ENCODE measurements around the gene CACNA1D.

CACNA1D gene

GRCh38 chr3:53694046-53694445, 199.6 kb downstream of the CACNA1D start:
- DNase-seq, result no peak

GRCh38 chr3:53694666-53695323, 200.4 kb downstream of the CACNA1D start:
- DNase-seq, result no peak

- DNase-seq, result no peak
Observed at GRCh38 chr3:53695324-53695690, 200.9 kb downstream of the CACNA1D start.

- peak; percentile 10 for DNase-seq
Observed at GRCh38 chr3:53696401-53697172, 202.2 kb downstream of the CACNA1D start.

GRCh38 chr3:53700441-53700840, 206.0 kb downstream of the CACNA1D start:
- DNase-seq, result no peak

GRCh38 chr3:53702776-53703530, 208.5 kb downstream of the CACNA1D start:
- DNase-seq, result no peak

GRCh38 chr3:53703630-53704362, 209.4 kb downstream of the CACNA1D start:
- no peak for DNase-seq

GRCh38 chr3:53704363-53704725, 209.9 kb downstream of the CACNA1D start:
- no peak for DNase-seq

- no peak for DNase-seq
Observed at GRCh38 chr3:53705024-53705745, 210.8 kb downstream of the CACNA1D start.

GRCh38 chr3:53705774-53706173, 211.4 kb downstream of the CACNA1D start:
- no peak for DNase-seq

- no peak for DNase-seq
Observed at GRCh38 chr3:53707222-53707621, 212.8 kb downstream of the CACNA1D start.

- no peak for DNase-seq
Observed at GRCh38 chr3:53708001-53708621, 213.7 kb downstream of the CACNA1D start.

GRCh38 chr3:53709256-53709655, 214.8 kb downstream of the CACNA1D start:
- no peak for DNase-seq

- DNase-seq, result peak; percentile 56
Observed at GRCh38 chr3:53709860-53710674, 215.7 kb downstream of the CACNA1D start.

GRCh38 chr3:53711387-53711786, 217.0 kb downstream of the CACNA1D start:
- no peak for DNase-seq

GRCh38 chr3:53712817-53713388, 218.5 kb downstream of the CACNA1D start:
- DNase-seq, result no peak

- DNase-seq, result no peak
Observed at GRCh38 chr3:53713626-53714025, 219.2 kb downstream of the CACNA1D start.

GRCh38 chr3:53715815-53716483, 221.5 kb downstream of the CACNA1D start:
- DNase-seq, result peak; percentile 63

- no peak for DNase-seq
Observed at GRCh38 chr3:53716998-53717397, 222.6 kb downstream of the CACNA1D start.

GRCh38 chr3:53718462-53718861, 224.1 kb downstream of the CACNA1D start:
- DNase-seq, result no peak

Measured in fibroblast of skin of scalp (primary cell).